Panc1 (cell line): ENCODE data around the gene EXOC6B. TPM values are rescaled to one million over a fixed set of nuclear protein-coding genes. Genes with fewer than 3 reads are reported as not detected.

Experiments used
- ATAC-seq: fragments of 200-7000 bp; cut with Tn5 transposase; 2 replicates; pipeline ENCODE4 v1.9.1; 2020; ENCODE audit warnings: mild to moderate bottlenecking, moderate library complexity
- BruUV-seq: library from RNA; stranded (reverse); fragments of 400-500 nt; replicated peaks from 2 replicates; lab custom pipeline; 2021; lab: Mats Ljungman, UMichigan
- CTCF ChIA-PET: fragments of 300-600 bp; sonication (Branson Sonifier 250); formaldehyde crosslinking; loops from one replicate; lab custom pipeline; 2022; ENCODE audit warnings: antibody characterized with exemption; lab: Charles Lee
- POLR2A ChIA-PET: fragments of 300-600 bp; sonication (Branson Sonifier 250); formaldehyde crosslinking; loops from one replicate; lab custom pipeline; 2022; ENCODE audit warnings: antibody characterized with exemption; lab: Charles Lee
- DNase-seq: peaks from one replicate; pipeline ENCODE4 v3.0.0-alpha.2; 2010; ENCODE audit warnings: low read depth, low spot score
- H3K27ac ChIP-seq: 2 replicates; pipeline ENCODE4 v1.5.1; 2011; ENCODE audit warnings: mild to moderate bottlenecking, low read length, inconsistent platforms
- H3K27me3 ChIP-seq: fragments of 200-500 bp; sonication (Bioruptor generic); 2 replicates; pipeline ENCODE4 v1.6.0; 2014; ENCODE audit warnings: low read length, inconsistent platforms; ENCODE audit not compliant: control insufficient read depth, insufficient read depth
- H3K36me3 ChIP-seq: fragments of 200-500 bp; sonication (Bioruptor generic); 2 replicates; pipeline ENCODE4 v1.5.1; 2014; ENCODE audit warnings: inconsistent platforms, mild to moderate bottlenecking, low read length, moderate library complexity; ENCODE audit not compliant: control insufficient read depth, insufficient read depth
- H3K4me1 ChIP-seq: 2 replicates; pipeline ENCODE4 v1.5.1; 2011; ENCODE audit warnings: inconsistent platforms, mild to moderate bottlenecking, low read length, moderate library complexity; ENCODE audit not compliant: control insufficient read depth, insufficient read depth
- H3K4me3 ChIP-seq, 2 experiments: 2 replicates each; pipeline ENCODE4 v1.5.1; 2011 to 2012; ENCODE audit warnings: low read depth in 2 of 2, low read length in 2 of 2, mild to moderate bottlenecking in 2 of 2, inconsistent platforms in 1 of 2, moderate library complexity in 1 of 2
- H3K9me3 ChIP-seq: fragments of 200-500 bp; sonication (Bioruptor generic); 2 replicates; pipeline ENCODE4 v1.5.1; 2014; ENCODE audit warnings: low read depth, mild to moderate bottlenecking, inconsistent platforms, low read length, moderate library complexity; ENCODE audit not compliant: control insufficient read depth, insufficient read depth
- POLR2AphosphoS5 ChIP-seq: IDR thresholded peaks from 2 replicates; pipeline ENCODE4 v1.6.1; 2012; ENCODE audit warnings: mild to moderate bottlenecking, low read depth, low read length, moderate library complexity
- REST ChIP-seq, 2 experiments: IDR thresholded peaks; 2 replicates each; pipeline ENCODE4 v1.6.1; 2011 to 2012; ENCODE audit warnings: low read depth in 2 of 2, control low read depth in 1 of 2, low read length in 1 of 2, mild to moderate bottlenecking in 1 of 2, moderate library complexity in 1 of 2; ENCODE audit not compliant: insufficient read depth in 1 of 2
- SIN3A ChIP-seq: IDR thresholded peaks from 2 replicates; pipeline ENCODE4 v1.6.1; 2012; ENCODE audit warnings: low read depth, mild to moderate bottlenecking, low read length, moderate library complexity, borderline replicate concordance; ENCODE audit not compliant: insufficient read depth
- TCF7L2 ChIP-seq: IDR thresholded peaks from 2 replicates; pipeline ENCODE4 v1.6.1; 2011; ENCODE audit warnings: mild to moderate bottlenecking, low read depth, low read length, inconsistent platforms
- in situ Hi-C: cut with HindIII; loops from 2 replicates; pipeline ENCODE4 v1.10.0; 2016; ENCODE audit warnings: low sequenced_read_pairs, low pct_unique_long_range_greater_than_20kb
- intact Hi-C: fragments of 100-400 bp; cut with micrococcal nuclease; formaldehyde crosslinking; loops from one replicate; pipeline ENCODE4 v1.10.0; 2022; ENCODE audit not compliant: unreplicated experiment
- total RNA-seq: library from RNA; stranded (reverse); gene quantifications from one replicate; pipeline ENCODE4 v1.2.1, GENCODE V29; 2021; ENCODE audit not compliant: unreplicated experiment
- TF ChIP-seq, protein P1 (sequence below): fragments of 450-650 bp; IDR thresholded peaks from 2 replicates; pipeline ENCODE4 v1.5.1; 2017; ENCODE audit warnings: mild to moderate bottlenecking

The EXOC6B gene
- total RNA-seq, 1 experiment from 2014 or later: 23.2 TPM

- CTCF ChIA-PET: no interaction called here
- no peaks in the 10 kb centered on the region for H3K9me3 ChIP-seq
- BruUV-seq: no TSS peak
- intact Hi-C loops: no loop called here
- no peak for DNase-seq
- no peak for ATAC-seq
- POLR2A ChIA-PET: no interaction called here
- H3K27ac ChIP-seq: no peak overlapping the region
- TF ChIP-seq SIN3A (no peak), POLR2AphosphoS5 (no peak), TCF7L2 (no peak), REST (IDR thresholded peaks at IDR 0.05; ENCODE audit: insufficient read depth in 1 of 2, low read depth in 2 of 2, low read length in 1 of 2) (no peak)
- TF ChIP-seq, protein P1, sequence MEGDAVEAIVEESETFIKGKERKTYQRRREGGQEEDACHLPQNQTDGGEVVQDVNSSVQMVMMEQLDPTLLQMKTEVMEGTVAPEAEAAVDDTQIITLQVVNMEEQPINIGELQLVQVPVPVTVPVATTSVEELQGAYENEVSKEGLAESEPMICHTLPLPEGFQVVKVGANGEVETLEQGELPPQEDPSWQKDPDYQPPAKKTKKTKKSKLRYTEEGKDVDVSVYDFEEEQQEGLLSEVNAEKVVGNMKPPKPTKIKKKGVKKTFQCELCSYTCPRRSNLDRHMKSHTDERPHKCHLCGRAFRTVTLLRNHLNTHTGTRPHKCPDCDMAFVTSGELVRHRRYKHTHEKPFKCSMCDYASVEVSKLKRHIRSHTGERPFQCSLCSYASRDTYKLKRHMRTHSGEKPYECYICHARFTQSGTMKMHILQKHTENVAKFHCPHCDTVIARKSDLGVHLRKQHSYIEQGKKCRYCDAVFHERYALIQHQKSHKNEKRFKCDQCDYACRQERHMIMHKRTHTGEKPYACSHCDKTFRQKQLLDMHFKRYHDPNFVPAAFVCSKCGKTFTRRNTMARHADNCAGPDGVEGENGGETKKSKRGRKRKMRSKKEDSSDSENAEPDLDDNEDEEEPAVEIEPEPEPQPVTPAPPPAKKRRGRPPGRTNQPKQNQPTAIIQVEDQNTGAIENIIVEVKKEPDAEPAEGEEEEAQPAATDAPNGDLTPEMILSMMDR: no peak
- in situ Hi-C loops: no loop called here
- H3K4me1 ChIP-seq: no peaks in the 10 kb centered on the region
- H3K27me3 ChIP-seq: no peaks in the 10 kb centered on the region
- no peak overlapping the region for H3K4me3 ChIP-seq
- H3K36me3 ChIP-seq: no peaks in the 10 kb centered on the region
Observed at GRCh38 chr2:72734432-72734831, 91.4 kb downstream of the EXOC6B start.

GRCh38 chr2:72731116-72731515 is 94.7 kb downstream of the EXOC6B start:
- no peaks in the 10 kb centered on the region for H3K4me1 ChIP-seq
- ChIA-PET CTCF (no interaction called here), POLR2A (no interaction called here)
- no peaks in the 10 kb centered on the region for H3K9me3 ChIP-seq
- no TSS peak for BruUV-seq
- intact Hi-C loops: no loop called here
- no peak overlapping the region for H3K27ac ChIP-seq
- no peaks in the 10 kb centered on the region for H3K36me3 ChIP-seq
- TF ChIP-seq, protein P1: no peak
- TF ChIP-seq REST (IDR thresholded peaks at IDR 0.05; ENCODE audit: insufficient read depth in 1 of 2, low read depth in 2 of 2, low read length in 1 of 2): no peak
- TF ChIP-seq SIN3A: no peak
- no peak for TF ChIP-seq POLR2AphosphoS5
- no peak for TF ChIP-seq TCF7L2
- DNase-seq: no peak
- in situ Hi-C loops: no loop called here
- no peak overlapping the region for H3K4me3 ChIP-seq
- no peak for ATAC-seq
- H3K27me3 ChIP-seq: no peaks in the 10 kb centered on the region
